ENCODE data around the gene ERC1.
"Not testable (repeated sequence)": the region's sequence is repeated elsewhere in the genome, so short reads cannot be mapped to it uniquely, and the experiment has no call there.

Gene ERC1

GRCh38 chr12:1201886-1202285, 210.9 kb downstream of the ERC1 start:
- H3K27ac ChIP-seq: no peak overlapping the region
- POLR2A ChIA-PET (ENCODE audit: low non-redundant PET): no interaction called here
- CTCF ChIA-PET: interaction anchor here (0.5 kb wide), 1 partner anchor 77 kb away, joined by 5 read pairs; no protein-coding TSS in a partner anchor
- TF ChIP-seq CTCF (conservative IDR thresholded peaks at IDR 0.05; ENCODE audit: low read depth): no peak
- DNase-seq (ENCODE audit: low spot score): no peak

- POLR2A ChIA-PET (ENCODE audit: low non-redundant PET): no interaction called here
Observed at GRCh38 chr12:1203735-1204019, 212.7 kb downstream of the ERC1 start.

GRCh38 chr12:1204581-1205121, 213.6 kb downstream of the ERC1 start:
- TF ChIP-seq CTCF (conservative IDR thresholded peaks at IDR 0.05; ENCODE audit: low read depth): no peak
- ChIA-PET POLR2A (ENCODE audit: low non-redundant PET) (no interaction called here), CTCF (interaction anchor here (0.6 kb wide), 1 partner anchor 10 kb away, joined by 3 read pairs; no protein-coding TSS in a partner anchor)
- no peak overlapping the region for H3K27ac ChIP-seq
- DNase-seq (ENCODE audit: low spot score): no peak

More at GRCh38 chr12:1203735-1204019, 212.7 kb downstream of the ERC1 start:
- CTCF ChIA-PET: no interaction called here
- TF ChIP-seq CTCF (conservative IDR thresholded peaks at IDR 0.05; ENCODE audit: low read depth): no peak
- no peak overlapping the region for H3K27ac ChIP-seq
- DNase-seq (ENCODE audit: low spot score): no peak

- DNase-seq (ENCODE audit: low spot score): no peak
- CTCF ChIA-PET: no interaction called here
- POLR2A ChIA-PET (ENCODE audit: low non-redundant PET): no interaction called here
- no peak for TF ChIP-seq CTCF (conservative IDR thresholded peaks at IDR 0.05; ENCODE audit: low read depth)
- no peak overlapping the region for H3K27ac ChIP-seq
Observed at GRCh38 chr12:1205512-1206060, 214.6 kb downstream of the ERC1 start.

- POLR2A ChIA-PET (ENCODE audit: low non-redundant PET): no interaction called here
- no peak overlapping the region for H3K27ac ChIP-seq
- CTCF ChIA-PET: no interaction called here
- no peak for TF ChIP-seq CTCF (conservative IDR thresholded peaks at IDR 0.05; ENCODE audit: low read depth)
- no peak for DNase-seq (ENCODE audit: low spot score)
Observed at GRCh38 chr12:1206118-1206734, 215.2 kb downstream of the ERC1 start.

GRCh38 chr12:1207276-1207675, 216.3 kb downstream of the ERC1 start:
- DNase-seq (ENCODE audit: low spot score): no peak
- no peak for TF ChIP-seq CTCF (conservative IDR thresholded peaks at IDR 0.05; ENCODE audit: low read depth)
- POLR2A ChIA-PET (ENCODE audit: low non-redundant PET): no interaction called here
- H3K27ac ChIP-seq: no peak overlapping the region
- CTCF ChIA-PET: interaction anchor here (0.5 to 0.7 kb wide), 2 partner anchors 23 to 376 kb away, joined by 3 to 5 read pairs; no protein-coding TSS in a partner anchor

- DNase-seq (ENCODE audit: low spot score); POLR2A ChIA-PET (ENCODE audit: low non-redundant PET); H3K27ac ChIP-seq: not testable (repeated sequence)
- CTCF ChIA-PET: interaction anchor here (0.7 kb wide), 1 partner anchor 12 kb away, joined by 3 read pairs; no protein-coding TSS in a partner anchor
Observed at GRCh38 chr12:1208719-1209118, 217.7 kb downstream of the ERC1 start.

Measured in RWPE1 (cell line).